Suppressor macrophage treated with lipopolysaccharide for 1 hour (primary cell): ENCODE measurements around the gene PRR5L.

Experiments
- DNase-seq, 3 donors: peaks; one replicate each; pipeline ENCODE4 v3.0.0-alpha.2; 2020 to 2022

The PRR5L gene, protein sequence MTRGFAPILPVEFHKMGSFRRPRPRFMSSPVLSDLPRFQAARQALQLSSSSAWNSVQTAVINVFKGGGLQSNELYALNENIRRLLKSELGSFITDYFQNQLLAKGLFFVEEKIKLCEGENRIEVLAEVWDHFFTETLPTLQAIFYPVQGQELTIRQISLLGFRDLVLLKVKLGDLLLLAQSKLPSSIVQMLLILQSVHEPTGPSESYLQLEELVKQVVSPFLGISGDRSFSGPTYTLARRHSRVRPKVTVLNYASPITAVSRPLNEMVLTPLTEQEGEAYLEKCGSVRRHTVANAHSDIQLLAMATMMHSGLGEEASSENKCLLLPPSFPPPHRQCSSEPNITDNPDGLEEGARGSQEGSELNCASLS

DNA sequence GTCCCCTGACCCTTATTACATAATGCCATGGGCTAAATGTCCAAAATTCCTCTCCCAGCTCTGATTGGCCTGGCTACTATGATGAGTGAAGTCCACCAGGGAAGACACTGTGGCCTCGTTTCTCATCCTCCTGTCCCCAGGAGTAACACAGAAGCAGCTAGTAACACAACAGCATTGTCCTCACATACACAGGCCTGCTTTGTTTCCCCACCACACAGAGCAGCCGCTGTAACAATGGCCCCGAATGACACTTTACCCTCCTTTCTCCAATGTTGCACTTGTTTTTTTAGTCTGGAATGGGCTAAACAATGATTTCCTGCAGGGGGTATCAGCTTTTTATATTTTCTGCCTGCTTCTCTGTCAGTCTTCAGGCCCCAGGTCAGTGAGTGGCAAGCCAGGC is at the start of gene PRR5L:
TSS of gene PRR5L (plus strand) at position 363 of the 400 bp plus-strand sequence. CDS start 104,834 bp downstream, outside the sequence.
- DNase-seq, result no peak

DNA sequence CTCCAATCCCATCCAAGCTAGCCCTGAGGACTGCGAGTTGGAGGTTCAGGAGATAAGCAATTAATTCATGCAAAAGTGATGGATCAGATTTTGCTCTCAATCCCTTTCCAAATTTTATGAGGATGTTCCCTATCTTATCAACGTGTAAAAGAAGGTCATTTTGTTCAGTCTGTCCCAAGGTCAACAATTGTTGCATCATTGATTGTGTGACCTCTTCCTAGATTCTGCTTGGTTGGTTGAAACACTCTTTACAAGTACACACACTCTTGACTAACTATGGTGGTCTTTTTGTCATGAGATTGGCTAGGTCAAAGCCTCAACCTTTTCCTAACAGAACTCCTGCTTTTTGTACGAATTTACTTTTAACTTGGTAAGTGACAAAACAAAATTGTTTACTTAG is 48.6 kb upstream of the PRR5L start:
- no peak for DNase-seq

DNA sequence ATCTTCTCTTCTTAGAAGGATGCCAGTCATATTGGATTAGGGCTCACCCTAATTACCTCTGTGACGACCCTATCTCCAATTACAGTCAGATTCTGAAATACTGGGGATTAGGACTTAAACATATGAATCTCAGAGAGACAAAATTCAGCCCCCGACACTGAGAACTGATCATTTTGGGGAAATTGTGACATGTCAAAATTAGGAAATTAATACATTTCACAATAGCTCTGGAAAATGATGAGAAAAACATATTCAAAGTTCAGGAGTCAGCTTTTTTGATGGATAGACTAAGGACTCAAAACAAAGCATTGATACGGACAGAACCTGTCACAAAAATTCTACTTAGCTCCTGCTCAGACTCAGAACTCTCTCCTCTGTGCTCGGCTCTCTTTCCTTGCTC is 47.7 kb upstream of the PRR5L start:
- peak; percentile 44 to 81 (median 79) for DNase-seq

DNA sequence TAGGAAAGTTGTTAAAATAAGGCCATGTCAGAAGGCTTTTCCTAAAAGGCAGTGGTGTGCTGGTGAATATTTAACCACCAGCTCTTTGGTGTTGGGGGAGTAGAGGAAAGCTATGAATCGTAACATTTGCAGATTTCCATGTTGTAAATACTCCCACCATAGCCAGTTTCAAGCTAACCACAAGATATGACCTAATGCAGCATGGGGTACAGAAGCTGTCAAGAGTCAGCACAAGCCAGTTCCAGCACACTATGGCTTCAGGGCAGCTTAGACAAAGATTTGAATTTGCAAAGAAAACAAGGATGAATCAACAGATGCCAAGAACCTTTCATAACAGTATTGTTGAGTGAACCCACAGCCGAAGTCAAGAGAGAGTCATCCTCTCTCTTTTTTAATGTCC is 46.8 kb upstream of the PRR5L start:
- peak; percentile 80 to 90 (median 85) for DNase-seq

DNA sequence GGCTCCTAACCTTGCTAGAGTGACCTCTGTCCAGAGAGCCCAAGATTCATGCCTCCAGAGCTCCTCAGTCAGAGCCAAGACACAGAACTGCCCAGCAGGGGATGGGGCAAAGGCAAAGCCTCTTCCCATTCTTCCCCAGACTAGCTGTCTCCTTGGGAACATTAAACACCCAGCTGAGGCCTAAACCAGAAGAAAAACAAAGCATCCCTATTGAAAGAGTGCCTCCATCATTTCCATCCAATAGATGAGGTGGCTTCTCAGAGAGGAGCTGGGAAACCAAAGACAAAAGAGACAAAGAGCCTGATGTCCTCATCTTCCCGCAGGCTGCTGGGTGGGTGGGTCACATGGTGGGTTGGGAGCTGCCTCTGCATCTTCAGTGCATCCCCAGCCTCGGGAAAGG is 44.3 kb upstream of the PRR5L start:
- no peak for DNase-seq

DNA sequence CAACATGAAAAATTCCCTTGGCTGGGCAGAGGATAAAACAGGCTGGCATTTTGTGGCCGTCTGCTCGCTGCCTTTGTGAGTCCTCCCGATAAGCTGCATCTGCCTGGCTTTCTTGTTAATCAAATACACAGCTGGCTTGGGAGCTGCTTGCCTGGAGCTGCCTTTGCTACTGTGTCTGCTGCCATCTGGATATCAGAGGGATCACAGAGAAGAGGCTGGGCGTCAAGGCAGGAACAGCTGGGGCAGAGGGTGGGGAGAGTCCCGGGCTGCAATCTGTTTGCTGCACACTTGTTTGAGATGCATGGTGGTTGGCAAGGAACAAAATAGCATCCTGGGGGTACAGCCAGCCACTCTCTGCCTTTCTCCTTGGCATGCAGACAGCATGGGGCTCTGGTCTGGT is 42.9 kb upstream of the PRR5L start:
- no peak for DNase-seq

DNA sequence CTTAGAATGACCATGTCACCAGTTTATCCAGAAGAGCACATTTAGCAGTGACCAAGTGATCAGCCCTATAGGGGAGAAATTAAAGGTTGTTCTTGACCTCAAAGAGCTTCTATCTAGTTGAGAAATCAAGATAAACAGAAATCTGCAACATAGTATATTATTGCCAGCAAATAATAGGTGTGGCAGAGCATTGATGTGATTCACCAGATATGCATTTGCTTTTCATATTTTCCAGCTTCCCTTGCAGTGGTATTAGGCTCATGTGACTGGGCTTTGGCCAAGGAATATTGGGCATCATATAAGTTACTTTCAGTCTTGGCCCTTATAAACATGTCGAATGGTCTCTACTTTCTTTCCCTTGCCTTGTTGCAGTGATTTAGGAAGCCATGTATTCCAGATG is 41.4 kb upstream of the PRR5L start:
- DNase-seq, result no peak

DNA sequence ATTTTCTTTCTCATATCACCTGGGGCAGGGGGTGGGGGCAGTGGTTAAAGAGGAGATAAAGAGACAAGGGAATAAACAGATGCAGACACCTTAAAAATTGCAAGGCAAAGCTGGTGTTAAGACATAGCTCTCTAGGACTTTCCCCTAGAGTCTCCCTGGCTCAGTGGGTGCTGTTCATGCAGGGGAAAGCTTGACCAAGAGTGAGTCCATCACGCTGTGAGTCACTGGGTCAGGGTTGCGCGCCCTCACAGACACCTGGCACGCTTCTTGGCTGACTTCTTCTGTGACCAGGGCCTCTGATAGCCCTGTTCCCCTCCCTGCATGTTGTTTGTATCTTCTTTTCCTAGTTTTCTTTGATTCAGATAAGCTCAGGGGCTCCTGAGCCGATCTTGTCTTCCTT is 38.7 kb upstream of the PRR5L start:
- peak; percentile 73 to 81 (median 75) for DNase-seq

DNA sequence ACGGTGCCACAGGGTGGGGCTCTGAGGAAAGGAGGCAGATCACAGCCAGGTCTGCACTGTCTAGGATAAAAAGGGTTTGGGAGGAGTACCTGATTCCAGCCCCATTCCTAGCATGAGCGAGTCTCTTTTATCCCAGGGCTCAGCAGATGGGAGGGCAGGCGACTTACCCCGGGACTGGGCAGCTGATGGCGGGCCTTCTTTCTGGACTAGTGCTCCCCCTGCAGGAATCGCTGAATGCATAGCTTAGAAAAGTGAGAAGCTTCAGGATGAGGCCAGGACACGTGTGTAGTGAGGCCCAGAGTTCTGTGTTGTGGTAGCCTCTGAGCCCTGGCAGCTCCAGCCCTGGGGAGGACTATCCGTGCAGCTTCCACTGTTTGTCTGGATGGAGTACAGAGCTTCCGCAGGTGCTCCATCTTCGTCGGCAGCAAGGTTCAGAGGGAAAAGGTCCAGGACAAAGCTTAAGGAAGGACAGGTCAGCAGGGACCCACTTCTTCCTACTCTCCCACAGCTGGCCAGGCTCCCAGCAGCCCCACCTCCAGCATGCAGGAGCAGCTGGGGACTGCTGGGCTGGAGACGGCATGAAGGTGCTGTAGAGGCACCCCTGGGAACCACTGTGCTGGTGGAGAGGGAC is 37.2 kb upstream of the PRR5L start:
- DNase-seq, result peak; percentile 78 to 84 (median 83)

DNA sequence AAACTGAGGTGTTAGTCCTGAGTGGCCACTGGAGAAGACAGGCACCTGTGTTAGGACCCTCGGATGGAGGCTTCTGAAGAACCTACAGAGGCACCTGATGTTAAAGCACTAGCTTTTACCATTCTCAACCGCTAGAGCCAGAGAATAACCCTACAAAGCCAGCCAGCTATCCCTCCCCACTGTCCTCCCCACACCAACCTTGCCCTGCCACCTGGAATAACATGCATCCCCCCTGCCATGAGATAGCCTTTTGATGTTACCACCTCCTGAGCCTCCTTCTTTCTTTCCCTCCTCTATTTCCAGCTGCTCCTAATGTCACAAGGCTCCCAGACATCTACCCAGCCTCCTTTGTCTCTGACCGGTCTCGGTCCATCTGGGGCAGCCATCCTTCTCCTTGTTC is 35.0 kb upstream of the PRR5L start:
- DNase-seq, result no peak

DNA sequence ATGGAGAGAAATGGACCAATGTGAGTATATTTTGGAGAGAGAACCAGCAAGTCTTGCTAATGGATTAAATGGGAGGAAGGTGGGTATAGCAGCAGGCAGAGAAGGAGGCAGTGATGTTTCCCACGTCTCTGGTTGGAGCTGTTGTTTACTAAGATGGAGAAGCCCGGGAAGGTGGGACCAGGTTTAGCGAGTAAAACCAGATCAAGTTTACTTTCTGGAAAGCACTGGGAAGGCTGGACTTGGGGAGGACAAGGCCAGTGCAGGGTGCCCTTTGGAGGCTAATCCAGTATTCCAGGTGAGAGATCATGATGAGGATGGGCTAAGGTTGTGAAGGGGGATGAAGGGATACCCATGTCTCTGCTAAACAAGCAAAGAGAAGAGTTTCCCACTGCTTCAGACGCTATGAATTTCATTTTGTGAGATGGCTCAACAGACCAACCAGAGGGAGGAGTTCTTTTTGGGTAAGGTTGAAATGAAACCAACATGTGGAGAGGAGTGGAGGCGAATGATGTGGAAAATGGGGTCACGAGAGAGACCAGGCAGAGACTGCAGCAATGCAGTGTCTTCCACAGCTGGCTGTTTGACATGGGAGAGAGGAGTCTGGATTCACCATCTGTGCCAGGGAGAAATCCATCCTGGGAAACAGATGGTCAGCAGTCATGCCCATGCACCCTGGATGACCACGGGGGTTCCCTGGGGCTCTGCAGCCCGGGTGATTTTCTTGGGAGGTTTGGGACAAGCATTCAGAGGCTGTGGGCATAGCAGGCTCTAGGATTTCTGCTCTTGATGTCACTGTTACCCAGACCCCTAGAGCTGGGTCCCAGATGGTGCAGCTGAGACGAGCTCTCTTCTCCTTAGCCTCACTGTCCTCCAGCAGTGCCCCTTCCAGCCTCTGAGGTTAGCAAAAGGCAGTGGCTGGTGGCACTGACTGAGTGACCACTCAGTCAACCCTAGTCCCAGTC is 31.8 kb upstream of the PRR5L start:
- DNase-seq, result no peak

DNA sequence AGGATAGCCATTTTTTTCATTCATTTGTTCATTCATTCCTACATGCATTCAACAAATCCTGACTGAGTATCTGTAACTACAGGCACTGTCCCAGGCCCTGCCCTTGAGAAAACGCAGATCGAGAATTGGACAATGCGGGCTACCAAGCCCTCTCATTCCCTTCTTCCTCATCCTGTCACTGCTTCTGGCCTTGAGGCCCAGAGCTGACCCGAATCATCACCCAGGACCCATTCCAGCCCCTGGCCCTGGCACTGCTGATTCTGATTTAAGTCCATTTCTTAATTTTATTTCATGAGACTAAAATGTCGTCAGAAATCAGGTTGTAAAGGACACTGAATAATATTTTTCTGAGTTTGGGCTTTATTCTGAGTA is 31.1 kb upstream of the PRR5L start:
- no peak for DNase-seq

DNA sequence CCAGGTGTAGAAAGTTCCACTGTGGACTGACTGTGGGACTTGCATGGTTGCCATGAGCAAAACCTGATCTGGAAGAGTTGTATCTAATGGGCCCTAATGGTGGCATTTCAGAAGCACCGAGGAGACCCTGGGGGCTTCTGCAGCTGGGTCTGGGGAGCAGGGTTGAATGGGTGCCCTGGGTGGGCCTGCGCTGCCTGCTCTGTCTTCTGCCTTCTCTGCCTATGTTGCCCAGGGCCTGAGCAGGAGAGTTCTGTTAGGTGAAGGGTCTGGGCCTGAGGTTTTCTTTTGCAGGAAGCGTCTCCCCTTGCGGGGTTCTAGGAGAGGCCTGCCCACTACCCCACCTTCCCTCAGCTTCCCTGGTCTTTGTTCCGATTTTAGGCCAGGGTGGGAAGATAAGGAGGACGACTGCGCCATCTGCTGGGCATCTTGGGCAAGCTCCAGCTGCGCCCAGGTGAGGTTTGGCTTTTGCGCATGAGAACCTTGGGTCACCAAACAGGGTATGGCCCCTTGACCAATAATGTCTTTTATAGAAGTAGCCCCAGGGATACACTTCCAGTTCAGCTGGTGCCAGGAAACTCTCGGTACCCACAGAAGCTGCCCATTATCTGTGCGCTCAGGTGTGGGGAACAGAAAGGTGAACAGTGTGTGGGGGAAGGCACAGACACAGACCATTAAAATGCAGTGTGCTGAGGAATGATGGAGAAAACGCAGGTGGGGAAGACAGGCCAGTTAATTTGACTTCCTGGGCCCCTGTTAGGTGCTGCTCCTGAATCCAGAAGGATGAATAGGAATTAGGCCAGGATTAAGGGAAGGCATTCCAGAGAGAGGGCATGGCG is 30.1 kb upstream of the PRR5L start:
- peak; percentile 64 to 76 (median 71) for DNase-seq

DNA sequence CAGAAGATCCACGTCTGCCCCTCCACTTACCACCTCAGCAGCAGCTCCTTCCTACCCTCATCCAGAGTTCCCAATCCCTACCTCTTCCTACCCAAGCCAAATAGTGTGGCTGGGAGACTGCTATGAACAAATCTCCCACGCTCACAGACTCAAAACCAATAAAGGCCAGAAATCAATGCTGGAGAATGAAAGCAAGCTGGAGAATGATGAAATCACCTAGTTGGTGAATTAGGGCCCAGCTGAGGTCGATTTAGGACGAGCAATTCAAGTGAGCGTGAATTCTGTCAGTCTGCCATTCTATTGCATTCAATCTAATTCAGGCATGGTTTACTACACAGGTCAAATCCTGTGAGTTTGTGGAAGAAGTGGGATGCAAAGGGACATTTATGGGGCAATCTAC is 29.3 kb upstream of the PRR5L start:
- no peak for DNase-seq

DNA sequence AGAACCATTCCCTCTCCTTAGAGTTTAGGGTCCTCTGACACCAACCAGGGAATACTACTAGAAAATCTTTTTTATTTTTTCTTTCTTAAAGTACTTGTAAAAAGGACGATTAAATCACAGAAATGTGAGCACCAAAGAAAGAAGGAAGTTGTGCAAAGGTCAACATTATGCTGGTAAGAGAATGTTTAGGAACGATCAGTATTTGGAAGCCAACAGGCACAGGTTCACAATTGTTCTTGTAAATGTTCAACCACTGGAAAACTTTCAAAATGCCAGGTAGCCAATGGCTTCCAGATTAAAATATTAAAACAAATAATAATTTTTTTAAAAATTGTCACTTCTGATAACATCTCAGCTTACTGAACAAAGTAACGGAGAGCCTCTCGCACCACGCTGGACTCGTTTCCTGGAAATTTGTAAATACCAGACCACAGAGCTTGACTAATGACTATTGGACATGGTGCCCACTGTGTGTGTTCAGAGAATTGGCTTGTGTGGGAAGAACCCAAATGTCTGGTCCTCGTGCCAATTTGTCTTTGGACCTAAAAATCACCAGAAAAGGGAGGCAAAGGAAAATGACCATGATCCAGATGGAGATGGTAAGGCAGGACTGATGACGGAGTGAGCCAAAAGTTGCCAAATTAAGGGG is 27.6 kb upstream of the PRR5L start:
- DNase-seq, result no peak

DNA sequence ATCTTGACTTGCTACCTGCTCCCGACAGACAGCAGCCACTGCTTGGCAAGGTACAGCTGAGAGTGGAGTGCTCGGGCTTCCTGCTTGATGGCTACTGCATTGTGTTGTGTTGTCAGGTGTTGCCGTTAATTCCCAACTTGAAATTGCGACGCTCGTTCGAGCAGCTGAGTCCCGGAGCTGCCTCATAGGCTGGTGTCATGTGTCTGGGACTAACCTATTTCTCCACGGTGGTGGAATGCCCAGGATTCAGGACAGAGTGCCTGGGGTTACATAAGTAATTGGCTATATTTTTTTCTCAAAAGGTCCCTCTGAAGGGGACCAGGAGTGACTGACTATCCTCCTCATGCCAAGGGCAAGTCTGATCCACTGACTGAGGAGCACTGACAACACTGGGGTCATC is 25.4 kb upstream of the PRR5L start:
- no peak for DNase-seq

DNA sequence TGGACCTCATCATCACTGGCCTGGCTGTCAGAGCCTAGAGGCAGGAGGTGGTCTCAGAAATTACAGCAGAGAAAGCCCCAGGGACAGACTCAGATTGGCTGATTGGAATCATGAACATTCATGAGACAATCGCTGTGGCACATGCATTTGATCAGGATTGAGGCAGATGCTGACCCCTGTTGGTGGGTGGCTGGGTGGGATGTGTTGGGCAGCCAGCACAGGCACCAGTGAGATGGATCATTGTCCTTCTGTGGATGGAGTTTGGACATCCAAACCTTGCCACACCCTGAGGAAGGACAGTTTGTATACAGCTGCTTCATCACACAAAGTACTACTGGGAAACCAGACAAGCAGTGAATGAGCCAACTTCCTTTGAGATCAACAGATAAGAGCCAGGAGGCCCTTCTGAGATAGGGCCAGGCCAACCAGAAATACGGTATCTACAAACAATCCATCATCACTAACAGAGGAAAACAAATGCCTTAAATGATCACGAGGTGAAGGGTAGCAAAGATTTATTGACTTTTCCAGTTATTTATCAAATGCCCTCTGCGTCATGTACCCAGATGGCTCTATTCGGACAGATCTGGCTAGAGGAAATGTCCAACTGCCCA is 24.2 kb upstream of the PRR5L start:
- DNase-seq, result no peak

DNA sequence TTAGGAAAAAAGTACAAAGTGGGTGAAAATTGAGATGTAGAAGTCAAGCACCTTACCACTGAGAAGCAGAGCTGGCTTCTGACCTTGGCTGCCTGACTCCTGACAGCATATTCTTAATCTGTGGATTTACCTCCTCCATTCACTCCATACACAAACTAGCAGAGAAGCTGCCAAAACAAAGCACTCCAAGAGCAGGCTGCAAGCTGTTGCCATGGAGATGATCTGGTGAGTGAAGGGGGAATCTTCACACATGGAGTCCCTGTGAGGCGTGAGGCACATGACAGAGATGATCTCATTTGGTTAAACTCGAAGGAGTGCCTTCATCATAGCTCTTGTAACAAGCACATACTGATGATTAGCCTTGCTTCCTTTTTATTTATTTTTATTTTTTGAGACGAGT is 23.0 kb upstream of the PRR5L start:
- peak in 1 of 3 donors; percentile 44 for DNase-seq

DNA sequence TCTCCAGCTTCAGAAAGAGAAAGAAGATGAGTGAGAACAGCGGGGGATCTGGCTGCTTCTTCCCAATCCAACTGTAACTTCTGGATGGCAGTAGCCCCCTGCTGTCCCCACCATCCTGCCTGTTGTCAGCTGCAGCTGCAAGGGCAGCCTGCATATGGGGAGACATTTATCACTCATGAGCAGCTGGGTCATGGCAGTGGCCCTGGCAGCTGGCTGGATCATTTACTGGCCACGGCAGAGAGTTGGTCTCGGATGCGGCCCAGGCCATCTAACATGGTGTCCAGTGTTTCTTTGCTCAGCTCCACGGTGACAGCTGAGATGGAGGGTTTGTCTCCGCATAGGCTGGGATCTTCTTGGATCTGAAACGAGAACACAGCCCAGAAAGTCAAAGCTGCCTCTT is 21.7 kb upstream of the PRR5L start:
- no peak for DNase-seq

DNA sequence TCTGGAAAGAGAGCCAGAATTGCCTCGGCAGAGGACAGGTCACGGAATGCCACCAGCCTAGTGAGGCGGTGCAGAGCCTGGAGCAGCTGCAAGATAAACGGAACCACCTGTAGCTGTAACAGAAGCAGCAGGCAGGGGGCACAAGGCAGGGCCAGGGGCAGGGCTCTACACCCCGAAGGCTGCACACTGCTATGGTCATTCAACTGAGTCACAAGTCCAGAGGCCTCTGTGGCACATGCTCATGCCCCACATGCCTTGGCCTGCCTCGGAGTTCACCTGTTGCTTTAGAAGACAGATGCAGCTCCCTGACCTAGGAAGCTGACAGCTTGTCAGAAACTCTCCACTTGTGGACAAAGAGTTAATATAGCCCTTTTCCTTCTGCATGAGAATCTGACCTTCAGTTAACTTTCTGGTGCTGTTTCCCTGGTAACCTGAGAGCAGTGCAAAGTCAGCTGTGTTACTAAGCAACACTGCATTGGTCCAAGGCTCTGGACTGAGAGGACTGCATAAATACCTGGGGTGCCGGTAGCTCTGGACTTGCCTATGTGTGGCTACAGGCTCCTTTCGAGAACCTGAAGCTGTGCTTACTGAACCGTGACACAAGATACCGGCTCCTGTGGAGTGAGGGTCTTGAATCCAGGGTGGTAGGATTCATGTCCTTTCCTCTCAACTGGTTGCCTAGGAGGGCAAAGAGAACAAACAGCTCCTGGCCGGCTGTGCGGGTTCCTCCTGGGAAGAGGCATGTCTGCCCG is 17.4 kb upstream of the PRR5L start:
- no peak for DNase-seq

DNA sequence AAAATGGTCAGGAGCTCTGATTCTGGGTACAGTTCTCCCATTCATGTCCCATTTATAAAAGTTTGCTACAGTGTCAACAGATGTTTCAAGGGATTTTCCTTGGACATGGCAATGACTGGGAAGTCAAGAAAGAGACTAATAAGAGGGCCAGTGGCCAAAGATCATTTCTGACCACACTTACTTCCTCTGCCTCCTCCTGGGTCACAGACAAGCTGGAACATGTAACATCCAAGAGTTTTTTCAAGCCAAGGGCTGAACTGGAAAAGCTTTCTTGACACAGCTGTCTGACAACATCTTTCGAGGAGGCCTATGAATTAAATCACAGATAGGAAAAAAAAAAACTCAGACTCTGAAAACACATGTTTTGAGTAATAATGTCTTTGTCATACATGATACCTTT is 15.6 kb upstream of the PRR5L start:
- peak in 2 of 3 donors; percentile 7 to 28 for DNase-seq
